HS-27A (cell line): ENCODE data around the gene ANAPC7.
"Not testable (repeated sequence)": the region's sequence is repeated elsewhere in the genome, so short reads cannot be mapped to it uniquely, and the experiment has no call there.

ENCODE experiments used
- DNase-seq: peaks from one replicate; pipeline ENCODE4 v3.0.0-alpha.2; 2012; ENCODE audit warnings: low read depth, missing footprints

Gene ANAPC7

GRCh38 chr12:110348431-110349059 lies 55.0 kb downstream of the ANAPC7 start:
- no peak for DNase-seq

GRCh38 chr12:110347767-110348166 lies 55.7 kb downstream of the ANAPC7 start:
- DNase-seq, result no peak

- no peak for DNase-seq
These were observed 57.5 kb downstream of the ANAPC7 start for GRCh38 chr12:110345963-110346362.

GRCh38 chr12:110345176-110345661 lies 58.3 kb downstream of the ANAPC7 start:
- no peak for DNase-seq

GRCh38 chr12:110344657-110345056 lies 58.9 kb downstream of the ANAPC7 start:
- DNase-seq, result no peak

- DNase-seq, result no peak
These were observed 59.6 kb downstream of the ANAPC7 start for GRCh38 chr12:110343736-110344555.

- DNase-seq, result no peak
These were observed 60.4 kb downstream of the ANAPC7 start for GRCh38 chr12:110343114-110343513.

- no peak for DNase-seq
These were observed 61.4 kb downstream of the ANAPC7 start for GRCh38 chr12:110342157-110342556.

GRCh38 chr12:110340706-110341105 lies 62.8 kb downstream of the ANAPC7 start:
- no peak for DNase-seq

- not testable (repeated sequence) for DNase-seq
These were observed 63.2 kb downstream of the ANAPC7 start for GRCh38 chr12:110340261-110340660.

GRCh38 chr12:110339184-110339952 lies 64.1 kb downstream of the ANAPC7 start:
- DNase-seq, result no peak

- no peak for DNase-seq
These were observed 64.8 kb downstream of the ANAPC7 start for GRCh38 chr12:110338754-110339153.

GRCh38 chr12:110337912-110338710 lies 65.4 kb downstream of the ANAPC7 start:
- DNase-seq, result no peak

GRCh38 chr12:110335481-110336045 lies 67.9 kb downstream of the ANAPC7 start:
- DNase-seq, result no peak

- DNase-seq, result no peak
These were observed 70.3 kb downstream of the ANAPC7 start for GRCh38 chr12:110333201-110333600.

GRCh38 chr12:110330544-110330943 lies 73.0 kb downstream of the ANAPC7 start:
- no peak for DNase-seq

- no peak for DNase-seq
These were observed 73.4 kb downstream of the ANAPC7 start for GRCh38 chr12:110330124-110330523.

- DNase-seq, result no peak
These were observed 73.8 kb downstream of the ANAPC7 start for GRCh38 chr12:110329710-110330109.
